MCF 10A (cell line): ENCODE data around the gene DGLUCY. TPM values are rescaled to one million over a fixed set of nuclear protein-coding genes. Genes with fewer than 3 reads are reported as not detected.

Experiments used
- BruUV-seq: library from RNA; stranded (reverse); fragments of 400-500 nt; replicated peaks from 2 replicates; lab custom pipeline; 2021; lab: Mats Ljungman, UMichigan
- CTCF ChIA-PET: fragments of 300-600 bp; sonication (Branson Sonifier 250); formaldehyde crosslinking; extraction: SDS; loops from one replicate; lab custom pipeline; 2021; ENCODE audit warnings: antibody characterized with exemption, inconsistent platforms; lab: Yijun Ruan, JAX
- POLR2A ChIA-PET: fragments of 300-600, 350-650 bp; sonication (Branson Sonifier 250); formaldehyde crosslinking; extraction: SDS; loops from one replicate; lab custom pipeline; 2020; ENCODE audit warnings: antibody characterized with exemption, inconsistent platforms; lab: Yijun Ruan, JAX
- DNase-seq: peaks from one replicate; pipeline ENCODE4 v3.0.0-alpha.2; 2018; ENCODE audit not compliant: unreplicated experiment
- H3K27ac Mint-ChIP-seq: one replicate; pipeline ENCODE4 v1.8.0; 2022; ENCODE audit warnings: mild to moderate bottlenecking, low read depth, mixed read lengths; ENCODE audit not compliant: unreplicated experiment
- H3K27me3 Mint-ChIP-seq: one replicate; pipeline ENCODE4 v1.8.0; 2022; ENCODE audit warnings: mixed read lengths; ENCODE audit not compliant: insufficient read depth, unreplicated experiment
- H3K36me3 Mint-ChIP-seq: one replicate; pipeline ENCODE4 v1.8.0; 2022; ENCODE audit warnings: mild to moderate bottlenecking, moderate library complexity, mixed read lengths; ENCODE audit not compliant: insufficient read depth, unreplicated experiment
- H3K4me1 Mint-ChIP-seq: one replicate; pipeline ENCODE4 v1.8.0; 2022; ENCODE audit warnings: mixed read lengths; ENCODE audit not compliant: insufficient read depth, unreplicated experiment
- H3K4me3 Mint-ChIP-seq: one replicate; pipeline ENCODE4 v1.8.0; 2022; ENCODE audit warnings: mild to moderate bottlenecking, moderate library complexity, mixed read lengths; ENCODE audit not compliant: unreplicated experiment
- H3K9me3 Mint-ChIP-seq: one replicate; pipeline ENCODE4 v1.8.0; 2022; ENCODE audit warnings: mixed read lengths; ENCODE audit not compliant: unreplicated experiment
- CTCF ChIP-seq: fragments of 200-600 bp; IDR thresholded peaks from one replicate; pipeline ENCODE4 v1.8.0; 2022; ENCODE audit warnings: antibody characterized with exemption, mild to moderate bottlenecking; ENCODE audit not compliant: unreplicated experiment
- intact Hi-C: fragments of 100-400 bp; cut with micrococcal nuclease; formaldehyde crosslinking; loops from 2 replicates; pipeline ENCODE4 v1.14.1; 2022
- total RNA-seq: library from RNA; stranded (reverse); gene quantifications from 2 replicates; pipeline ENCODE4 v1.2.3, GENCODE V29; 2022

Gene DGLUCY
- total RNA-seq, 1 experiment from 2014 or later = 11.7 TPM

- H3K36me3 Mint-ChIP-seq = peaks cover 10% of the 10 kb centered on the region
- no peaks in the 10 kb centered on the region for H3K9me3 Mint-ChIP-seq
- H3K27ac Mint-ChIP-seq = no peak overlapping the region
- no peak overlapping the region for H3K4me3 Mint-ChIP-seq
- BruUV-seq = no TSS peak
- no peak for DNase-seq
- TF ChIP-seq CTCF = no peak
- H3K4me1 Mint-ChIP-seq = no peaks in the 10 kb centered on the region
- ChIA-PET POLR2A (no interaction called here), CTCF (no interaction called here)
- intact Hi-C loops = no loop called here
- no peaks in the 10 kb centered on the region for H3K27me3 Mint-ChIP-seq
These were observed 157.8 kb downstream of the DGLUCY start for GRCh38 chr14:91271639-91272038.

- H3K4me1 Mint-ChIP-seq = no peaks in the 10 kb centered on the region
- no peak for TF ChIP-seq CTCF
- H3K4me3 Mint-ChIP-seq = no peak overlapping the region
- BruUV-seq = no TSS peak
- H3K27me3 Mint-ChIP-seq = no peaks in the 10 kb centered on the region
- H3K36me3 Mint-ChIP-seq = peaks cover 20% of the 10 kb centered on the region
- no peak overlapping the region for H3K27ac Mint-ChIP-seq
- intact Hi-C loops = no loop called here
- H3K9me3 Mint-ChIP-seq = no peaks in the 10 kb centered on the region
- no peak for DNase-seq
- ChIA-PET CTCF (interaction anchor here (0.6 to 1.3 kb wide), 3 partner anchors 13 to 310 kb away, joined by 3 to 4 read pairs (median 4); no protein-coding TSS in a partner anchor), POLR2A (interaction anchor here (0.7 kb wide), 1 partner anchor 83 kb away, joined by 3 read pairs; no protein-coding TSS in a partner anchor)
These were observed 158.7 kb downstream of the DGLUCY start for GRCh38 chr14:91272341-91273272.

DNA sequence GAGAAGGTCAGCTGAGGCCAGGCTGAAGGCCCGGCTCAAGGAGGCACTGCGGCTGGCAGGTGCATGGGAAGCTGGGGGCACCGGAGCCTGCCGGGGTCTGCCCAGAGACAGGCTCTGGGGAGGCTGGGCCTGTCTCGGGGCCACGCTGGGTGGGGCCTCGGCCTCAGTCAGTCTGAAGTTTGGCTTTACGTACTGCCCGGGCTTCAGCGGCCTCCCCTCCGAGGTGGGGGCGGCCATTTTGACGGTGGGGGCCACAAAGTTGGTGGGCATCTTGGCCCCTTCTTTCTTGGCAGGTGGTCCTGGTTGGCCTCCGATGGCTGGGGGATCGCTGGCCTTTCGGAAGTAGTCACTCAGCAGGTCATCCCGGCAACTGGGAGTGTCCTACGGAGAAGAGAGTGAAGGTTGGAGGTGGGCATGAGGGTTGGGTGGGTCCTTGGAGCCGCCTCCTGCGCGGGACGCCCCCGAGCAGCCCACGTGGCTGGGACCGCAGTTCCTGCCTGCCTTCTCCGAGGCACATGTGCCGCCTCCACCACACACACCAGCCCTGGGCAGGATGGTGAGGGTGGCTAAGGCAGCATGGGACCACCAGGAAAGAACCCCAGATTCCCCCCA is 159.5 kb downstream of the DGLUCY start:
- Mint-ChIP-seq H3K27ac (no peak overlapping the region), H3K36me3 (peaks cover 21% of the 10 kb centered on the region), H3K9me3 (no peaks in the 10 kb centered on the region), H3K27me3 (no peaks in the 10 kb centered on the region), H3K4me3 (no peak overlapping the region), H3K4me1 (no peaks in the 10 kb centered on the region)
- no peak for TF ChIP-seq CTCF
- BruUV-seq = no TSS peak
- DNase-seq = no peak
- CTCF ChIA-PET = interaction anchor here (0.6 to 1.3 kb wide), 3 partner anchors 12 to 311 kb away, joined by 3 to 4 read pairs (median 4); no protein-coding TSS in a partner anchor
- intact Hi-C loops = no loop called here
- POLR2A ChIA-PET = no interaction called here

- Mint-ChIP-seq H3K27me3 (no peaks in the 10 kb centered on the region), H3K36me3 (peaks cover 22% of the 10 kb centered on the region), H3K9me3 (no peaks in the 10 kb centered on the region), H3K4me3 (no peak overlapping the region), H3K27ac (no peak overlapping the region), H3K4me1 (no peaks in the 10 kb centered on the region)
- ChIA-PET POLR2A (no interaction called here), CTCF (interaction anchor here (1.0 to 4.3 kb wide), 3 partner anchors 9 to 101 kb away, joined by 3 to 33 read pairs (median 4); no protein-coding TSS in a partner anchor)
- no peak for TF ChIP-seq CTCF
- DNase-seq = no peak
- no TSS peak for BruUV-seq
- intact Hi-C loops = no loop called here
These were observed 160.0 kb downstream of the DGLUCY start for GRCh38 chr14:91273885-91274273.
